ENCODE measurements around the gene TNF. TPM values are rescaled to one million over a fixed set of nuclear protein-coding genes. Genes with fewer than 3 reads are reported as not detected.

The TNF gene
- total and polyA plus RNA-seq, 2 donors (not counting 3 experiments of a cell fraction or from before 2014, with no cell fraction given): not detected

DNA sequence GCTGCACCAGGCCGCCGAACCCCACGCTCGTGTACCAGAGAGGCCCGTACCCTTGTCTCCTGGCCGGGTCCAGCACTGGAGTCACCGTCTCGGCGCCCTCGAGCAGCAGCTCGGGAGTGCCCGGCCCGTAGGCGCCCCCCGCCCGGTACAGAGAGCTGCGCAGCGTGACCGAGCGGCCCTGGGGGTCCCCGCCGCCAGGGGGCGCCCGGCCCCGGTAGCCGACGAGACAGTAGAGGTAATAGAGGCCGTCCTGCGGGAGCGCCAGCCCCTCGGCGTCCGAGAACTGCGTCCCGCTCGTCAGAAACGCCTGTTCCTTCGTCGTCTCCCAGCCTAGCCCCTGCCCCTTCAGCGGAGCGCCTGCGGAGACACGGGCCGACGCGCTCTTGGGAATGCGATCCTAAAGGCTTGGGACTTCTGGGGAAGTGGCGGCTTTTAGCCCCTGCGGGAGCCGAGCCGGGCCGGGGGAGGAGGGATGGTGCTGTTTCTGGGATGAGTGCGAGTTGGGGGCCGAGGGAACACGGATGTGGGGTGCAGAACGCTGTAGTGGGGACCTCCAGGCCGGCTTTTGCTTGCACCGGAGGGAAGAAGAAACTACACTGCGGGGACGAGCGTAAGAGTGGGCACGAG is 5.6 kb downstream of the TNF start:
- ChIA-PET POLR2A (interaction anchor here (0.7 to 1.6 kb wide), 6 partner anchors 8 to 40 kb away, joined by 3 to 5 read pairs (median 3); partner anchors contain the start of gene PRRC2A), CTCF (interaction anchor here (0.9 to 32.6 kb wide), 7 partner anchors 9 to 49 kb away, joined by 3 to 1517 read pairs (median 5); partner anchors contain the start of genes ATP6V1G2, DDX39B, NCR3 and NFKBIL1)
- TSS peak; percentile 42 for BruUV-seq (replicated peaks)
- Histone ChIP-seq H3K4me3 (replicated peaks in 1 of 3; ENCODE audit: insufficient read depth in 1 of 3, low read depth in 1 of 3, low read length in 3 of 3) (peak overlapping the region; percentile 56 to 71 (median 70)), H3K79me2 (ENCODE audit: control insufficient read depth, insufficient read depth, low read length) (peaks cover 10% of the 10 kb centered on the region), H2AFZ (ENCODE audit: low read depth, low read length) (peak overlapping the region; percentile 95), H3K4me1 (ENCODE audit: control insufficient read depth, extremely low read depth, insufficient read depth, low read length) (peaks cover 16% of the 10 kb centered on the region), H3K27ac (ENCODE audit: insufficient read depth, low read depth, low read length) (peak overlapping the region; percentile 55), H3K27me3 (ENCODE audit: control insufficient read depth in 2 of 2, insufficient read depth in 2 of 2, low read length in 2 of 2) (no peaks in the 10 kb centered on the region), H3K9me3 (replicated peaks; ENCODE audit: control insufficient read depth, insufficient read depth, low read length) (no peaks in the 10 kb centered on the region), H3K36me3 (ENCODE audit: control insufficient read depth in 2 of 2, extremely low read depth in 1 of 2, insufficient read depth in 2 of 2, low read length in 2 of 2) (no peaks in the 10 kb centered on the region), H3K4me2 (ENCODE audit: insufficient read depth, low read length) (peak overlapping the region; percentile 78), H3K9me1 (replicated peaks; ENCODE audit: control insufficient read depth, extremely low read depth, insufficient read depth, low read length) (no peaks in the 10 kb centered on the region), H4K20me1 (replicated peaks; ENCODE audit: control insufficient read depth, extremely low read depth, insufficient read depth, low read length) (no peaks in the 10 kb centered on the region), H3K9ac (replicated peaks; ENCODE audit: extremely low read depth, insufficient read depth, low read length) (peak overlapping the region; percentile 71)
- intact Hi-C loops (cut with micrococcal nuclease) (loop anchor here (1.0 kb wide), 4 partner anchors 10 to 30 kb away; no protein-coding TSS in a partner anchor), dilution Hi-C loops (cut with MboI; ENCODE audit: extremely low pct_ligation_motif_present, low sequenced_read_pairs) (no loop called here)
- DNase-seq (ENCODE audit: low read depth, low spot score): peak; percentile 87
- TF ChIP-seq FOS (IDR thresholded peaks at IDR 0.05; ENCODE audit: borderline replicate concordance, insufficient read depth, low read length) (no peak), MYC (IDR thresholded peaks at IDR 0.05; ENCODE audit: low read depth, low read length) (no peak), POLR2AphosphoS5 (IDR thresholded peaks at IDR 0.05; ENCODE audit: insufficient read depth, low read depth, low read length) (peak; percentile 86), JUN (IDR thresholded peaks at IDR 0.05; ENCODE audit: borderline replicate concordance, insufficient read depth, insufficient read length, low read depth) (no peak), GATA2 (IDR thresholded peaks at IDR 0.05; ENCODE audit: insufficient read depth, insufficient read length, low read depth, low read length) (no peak), POLR2A (IDR thresholded peaks at IDR 0.05; ENCODE audit: low read depth, low read length) (peak; percentile 37), EZH2 (IDR thresholded peaks at IDR 0.05; ENCODE audit: borderline replicate concordance, low read depth, low read length, severe bottlenecking) (no peak)
- TF ChIP-seq, protein P1, sequence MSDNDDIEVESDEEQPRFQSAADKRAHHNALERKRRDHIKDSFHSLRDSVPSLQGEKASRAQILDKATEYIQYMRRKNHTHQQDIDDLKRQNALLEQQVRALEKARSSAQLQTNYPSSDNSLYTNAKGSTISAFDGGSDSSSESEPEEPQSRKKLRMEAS (IDR thresholded peaks at IDR 0.05; ENCODE audit: insufficient read depth, insufficient read length): no peak
- TF ChIP-seq, protein P2, sequence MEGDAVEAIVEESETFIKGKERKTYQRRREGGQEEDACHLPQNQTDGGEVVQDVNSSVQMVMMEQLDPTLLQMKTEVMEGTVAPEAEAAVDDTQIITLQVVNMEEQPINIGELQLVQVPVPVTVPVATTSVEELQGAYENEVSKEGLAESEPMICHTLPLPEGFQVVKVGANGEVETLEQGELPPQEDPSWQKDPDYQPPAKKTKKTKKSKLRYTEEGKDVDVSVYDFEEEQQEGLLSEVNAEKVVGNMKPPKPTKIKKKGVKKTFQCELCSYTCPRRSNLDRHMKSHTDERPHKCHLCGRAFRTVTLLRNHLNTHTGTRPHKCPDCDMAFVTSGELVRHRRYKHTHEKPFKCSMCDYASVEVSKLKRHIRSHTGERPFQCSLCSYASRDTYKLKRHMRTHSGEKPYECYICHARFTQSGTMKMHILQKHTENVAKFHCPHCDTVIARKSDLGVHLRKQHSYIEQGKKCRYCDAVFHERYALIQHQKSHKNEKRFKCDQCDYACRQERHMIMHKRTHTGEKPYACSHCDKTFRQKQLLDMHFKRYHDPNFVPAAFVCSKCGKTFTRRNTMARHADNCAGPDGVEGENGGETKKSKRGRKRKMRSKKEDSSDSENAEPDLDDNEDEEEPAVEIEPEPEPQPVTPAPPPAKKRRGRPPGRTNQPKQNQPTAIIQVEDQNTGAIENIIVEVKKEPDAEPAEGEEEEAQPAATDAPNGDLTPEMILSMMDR (IDR thresholded peaks at IDR 0.05; ENCODE audit: extremely low read depth in 1 of 2, insufficient read depth in 1 of 2, low read depth in 1 of 2, low read length in 2 of 2): peak; percentile 99
- FAIRE-seq: peak; percentile 93

All from endothelial cell of umbilical vein (primary cell).